ENCODE data around the gene CAB39. TPM values are rescaled to one million over a fixed set of nuclear protein-coding genes. Genes with fewer than 3 reads are reported as not detected.

Gene CAB39
- total and polyA plus RNA-seq, 2 experiments from 2014 or later, result 18.7 to 67.5 TPM

DNA sequence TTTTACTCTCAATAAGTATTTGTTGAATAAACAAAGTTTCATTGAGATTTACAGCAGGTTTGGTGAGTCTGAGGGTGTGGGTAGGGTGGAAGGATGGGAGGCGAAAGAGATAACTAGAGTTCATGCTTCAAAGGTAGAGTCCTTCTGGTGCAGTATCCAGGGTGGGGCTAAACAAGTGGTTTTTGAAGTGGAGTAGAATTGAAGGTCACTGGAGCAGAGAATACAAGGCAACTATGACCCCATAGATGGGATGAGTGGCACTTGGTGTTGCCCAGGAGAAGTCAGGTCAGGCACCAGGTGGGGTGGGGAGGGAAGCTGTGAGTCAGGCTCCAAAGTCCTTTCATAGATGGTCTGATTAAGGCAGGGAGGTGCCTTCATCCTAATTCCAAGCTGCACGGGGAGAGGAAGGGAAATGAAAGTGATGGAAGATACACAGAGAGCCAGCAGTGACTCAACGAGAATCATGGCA, 6.6 kb upstream of the CAB39 start (continued):
- no peak for TF ChIP-seq EZH2phosphoT487 (IDR thresholded peaks at IDR 0.05; ENCODE audit: unreplicated experiment)

DNA sequence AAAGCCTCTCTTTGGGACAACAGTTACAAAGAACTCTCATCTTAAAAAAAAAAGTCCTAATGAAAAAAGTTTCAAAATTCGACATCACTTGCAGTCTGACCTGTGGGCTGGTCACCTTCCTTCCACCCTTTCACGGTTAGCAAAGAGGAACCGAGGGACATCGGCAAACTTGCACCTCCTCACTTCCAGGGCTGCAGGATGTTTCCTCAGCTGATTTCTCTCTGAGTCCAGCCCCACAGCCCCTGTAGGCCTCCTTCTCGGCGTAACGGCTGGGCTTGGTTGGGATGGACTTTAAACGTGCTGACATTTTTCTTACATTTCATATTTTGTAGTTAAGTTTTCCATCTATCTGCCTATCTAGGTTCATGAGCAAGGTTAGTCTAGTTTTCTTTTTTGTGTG, 5.7 kb upstream of the CAB39 start:
- Mint-ChIP-seq H3K36me3 (ENCODE audit: low read depth) (no peaks in the 10 kb centered on the region), H3K27ac (no peak overlapping the region), H3K27me3 (ENCODE audit: insufficient read depth, low read depth, poor library complexity) (peaks cover 3% of the 10 kb centered on the region), H3K4me3 (no peak overlapping the region), H3K9me3 (no peaks in the 10 kb centered on the region), H3K4me1 (peaks cover 4% of the 10 kb centered on the region; the same call in 2 of the 3 replicates)
- no peak overlapping the region for H3K4me2 ChIP-seq
- no peaks in the 10 kb centered on the region for H3K27me3 ChIP-seq (ENCODE audit: insufficient read depth)
- H4K20me1 ChIP-seq (replicated peaks; ENCODE audit: insufficient read depth), result no peaks in the 10 kb centered on the region
- H3K79me2 ChIP-seq (replicated peaks; ENCODE audit: insufficient read depth), result no peaks in the 10 kb centered on the region
- DNase-seq (ENCODE audit: low spot score) (no peak), ATAC-seq (no peak)
- H3K4me1 ChIP-seq (ENCODE audit: insufficient read depth), result peaks cover 2% of the 10 kb centered on the region; the same call in 1 of the 2 replicates
- no peaks in the 10 kb centered on the region for H3K36me3 ChIP-seq (ENCODE audit: insufficient read depth)
- H3K27ac ChIP-seq (ENCODE audit: low read depth), result no peak overlapping the region
- H3F3A ChIP-seq (replicated peaks; ENCODE audit: low read depth), result no peaks in the 10 kb centered on the region
- TF ChIP-seq ZNF114 (CRISPR knock-in tag; IDR thresholded peaks at IDR 0.05), result no peak
- TF ChIP-seq ZNF331 (CRISPR knock-in tag; IDR thresholded peaks at IDR 0.05; ENCODE audit: low read depth), result no peak
- no peak for TF ChIP-seq EZH2 (IDR thresholded peaks at IDR 0.05; ENCODE audit: low read depth, unreplicated experiment)
- TF ChIP-seq, protein P1, sequence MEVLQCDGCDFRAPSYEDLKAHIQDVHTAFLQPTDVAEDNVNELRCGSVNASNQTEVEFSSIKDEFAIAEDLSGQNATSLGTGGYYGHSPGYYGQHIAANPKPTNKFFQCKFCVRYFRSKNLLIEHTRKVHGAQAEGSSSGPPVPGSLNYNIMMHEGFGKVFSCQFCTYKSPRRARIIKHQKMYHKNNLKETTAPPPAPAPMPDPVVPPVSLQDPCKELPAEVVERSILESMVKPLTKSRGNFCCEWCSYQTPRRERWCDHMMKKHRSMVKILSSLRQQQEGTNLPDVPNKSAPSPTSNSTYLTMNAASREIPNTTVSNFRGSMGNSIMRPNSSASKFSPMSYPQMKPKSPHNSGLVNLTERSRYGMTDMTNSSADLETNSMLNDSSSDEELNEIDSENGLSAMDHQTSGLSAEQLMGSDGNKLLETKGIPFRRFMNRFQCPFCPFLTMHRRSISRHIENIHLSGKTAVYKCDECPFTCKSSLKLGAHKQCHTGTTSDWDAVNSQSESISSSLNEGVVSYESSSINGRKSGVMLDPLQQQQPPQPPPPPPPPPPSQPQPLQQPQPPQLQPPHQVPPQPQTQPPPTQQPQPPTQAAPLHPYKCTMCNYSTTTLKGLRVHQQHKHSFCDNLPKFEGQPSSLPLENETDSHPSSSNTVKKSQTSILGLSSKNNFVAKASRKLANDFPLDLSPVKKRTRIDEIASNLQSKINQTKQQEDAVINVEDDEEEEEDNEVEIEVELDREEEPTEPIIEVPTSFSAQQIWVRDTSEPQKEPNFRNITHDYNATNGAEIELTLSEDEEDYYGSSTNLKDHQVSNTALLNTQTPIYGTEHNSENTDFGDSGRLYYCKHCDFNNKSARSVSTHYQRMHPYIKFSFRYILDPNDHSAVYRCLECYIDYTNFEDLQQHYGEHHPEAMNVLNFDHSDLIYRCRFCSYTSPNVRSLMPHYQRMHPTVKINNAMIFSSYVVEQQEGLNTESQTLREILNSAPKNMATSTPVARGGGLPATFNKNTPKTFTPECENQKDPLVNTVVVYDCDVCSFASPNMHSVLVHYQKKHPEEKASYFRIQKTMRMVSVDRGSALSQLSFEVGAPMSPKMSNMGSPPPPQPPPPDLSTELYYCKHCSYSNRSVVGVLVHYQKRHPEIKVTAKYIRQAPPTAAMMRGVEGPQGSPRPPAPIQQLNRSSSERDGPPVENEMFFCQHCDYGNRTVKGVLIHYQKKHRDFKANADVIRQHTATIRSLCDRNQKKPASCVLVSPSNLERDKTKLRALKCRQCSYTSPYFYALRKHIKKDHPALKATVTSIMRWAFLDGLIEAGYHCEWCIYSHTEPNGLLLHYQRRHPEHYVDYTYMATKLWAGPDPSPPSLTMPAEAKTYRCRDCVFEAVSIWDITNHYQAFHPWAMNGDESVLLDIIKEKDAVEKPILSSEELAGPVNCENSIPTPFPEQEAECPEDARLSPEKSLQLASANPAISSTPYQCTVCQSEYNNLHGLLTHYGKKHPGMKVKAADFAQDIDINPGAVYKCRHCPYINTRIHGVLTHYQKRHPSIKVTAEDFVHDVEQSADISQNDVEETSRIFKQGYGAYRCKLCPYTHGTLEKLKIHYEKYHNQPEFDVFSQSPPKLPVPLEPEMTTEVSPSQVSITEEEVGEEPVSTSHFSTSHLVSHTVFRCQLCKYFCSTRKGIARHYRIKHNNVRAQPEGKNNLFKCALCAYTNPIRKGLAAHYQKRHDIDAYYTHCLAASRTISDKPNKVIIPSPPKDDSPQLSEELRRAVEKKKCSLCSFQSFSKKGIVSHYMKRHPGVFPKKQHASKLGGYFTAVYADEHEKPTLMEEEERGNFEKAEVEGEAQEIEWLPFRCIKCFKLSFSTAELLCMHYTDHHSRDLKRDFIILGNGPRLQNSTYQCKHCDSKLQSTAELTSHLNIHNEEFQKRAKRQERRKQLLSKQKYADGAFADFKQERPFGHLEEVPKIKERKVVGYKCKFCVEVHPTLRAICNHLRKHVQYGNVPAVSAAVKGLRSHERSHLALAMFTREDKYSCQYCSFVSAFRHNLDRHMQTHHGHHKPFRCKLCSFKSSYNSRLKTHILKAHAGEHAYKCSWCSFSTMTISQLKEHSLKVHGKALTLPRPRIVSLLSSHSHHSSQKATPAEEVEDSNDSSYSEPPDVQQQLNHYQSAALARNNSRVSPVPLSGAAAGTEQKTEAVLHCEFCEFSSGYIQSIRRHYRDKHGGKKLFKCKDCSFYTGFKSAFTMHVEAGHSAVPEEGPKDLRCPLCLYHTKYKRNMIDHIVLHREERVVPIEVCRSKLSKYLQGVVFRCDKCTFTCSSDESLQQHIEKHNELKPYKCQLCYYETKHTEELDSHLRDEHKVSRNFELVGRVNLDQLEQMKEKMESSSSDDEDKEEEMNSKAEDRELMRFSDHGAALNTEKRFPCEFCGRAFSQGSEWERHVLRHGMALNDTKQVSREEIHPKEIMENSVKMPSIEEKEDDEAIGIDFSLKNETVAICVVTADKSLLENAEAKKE (CRISPR knock-in tag; IDR thresholded peaks at IDR 0.05), result no peak
- TF ChIP-seq, protein P2, sequence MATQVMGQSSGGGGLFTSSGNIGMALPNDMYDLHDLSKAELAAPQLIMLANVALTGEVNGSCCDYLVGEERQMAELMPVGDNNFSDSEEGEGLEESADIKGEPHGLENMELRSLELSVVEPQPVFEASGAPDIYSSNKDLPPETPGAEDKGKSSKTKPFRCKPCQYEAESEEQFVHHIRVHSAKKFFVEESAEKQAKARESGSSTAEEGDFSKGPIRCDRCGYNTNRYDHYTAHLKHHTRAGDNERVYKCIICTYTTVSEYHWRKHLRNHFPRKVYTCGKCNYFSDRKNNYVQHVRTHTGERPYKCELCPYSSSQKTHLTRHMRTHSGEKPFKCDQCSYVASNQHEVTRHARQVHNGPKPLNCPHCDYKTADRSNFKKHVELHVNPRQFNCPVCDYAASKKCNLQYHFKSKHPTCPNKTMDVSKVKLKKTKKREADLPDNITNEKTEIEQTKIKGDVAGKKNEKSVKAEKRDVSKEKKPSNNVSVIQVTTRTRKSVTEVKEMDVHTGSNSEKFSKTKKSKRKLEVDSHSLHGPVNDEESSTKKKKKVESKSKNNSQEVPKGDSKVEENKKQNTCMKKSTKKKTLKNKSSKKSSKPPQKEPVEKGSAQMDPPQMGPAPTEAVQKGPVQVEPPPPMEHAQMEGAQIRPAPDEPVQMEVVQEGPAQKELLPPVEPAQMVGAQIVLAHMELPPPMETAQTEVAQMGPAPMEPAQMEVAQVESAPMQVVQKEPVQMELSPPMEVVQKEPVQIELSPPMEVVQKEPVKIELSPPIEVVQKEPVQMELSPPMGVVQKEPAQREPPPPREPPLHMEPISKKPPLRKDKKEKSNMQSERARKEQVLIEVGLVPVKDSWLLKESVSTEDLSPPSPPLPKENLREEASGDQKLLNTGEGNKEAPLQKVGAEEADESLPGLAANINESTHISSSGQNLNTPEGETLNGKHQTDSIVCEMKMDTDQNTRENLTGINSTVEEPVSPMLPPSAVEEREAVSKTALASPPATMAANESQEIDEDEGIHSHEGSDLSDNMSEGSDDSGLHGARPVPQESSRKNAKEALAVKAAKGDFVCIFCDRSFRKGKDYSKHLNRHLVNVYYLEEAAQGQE (IDR thresholded peaks at IDR 0.05; ENCODE audit: unreplicated experiment), result no peak
- TF ChIP-seq, protein P3, sequence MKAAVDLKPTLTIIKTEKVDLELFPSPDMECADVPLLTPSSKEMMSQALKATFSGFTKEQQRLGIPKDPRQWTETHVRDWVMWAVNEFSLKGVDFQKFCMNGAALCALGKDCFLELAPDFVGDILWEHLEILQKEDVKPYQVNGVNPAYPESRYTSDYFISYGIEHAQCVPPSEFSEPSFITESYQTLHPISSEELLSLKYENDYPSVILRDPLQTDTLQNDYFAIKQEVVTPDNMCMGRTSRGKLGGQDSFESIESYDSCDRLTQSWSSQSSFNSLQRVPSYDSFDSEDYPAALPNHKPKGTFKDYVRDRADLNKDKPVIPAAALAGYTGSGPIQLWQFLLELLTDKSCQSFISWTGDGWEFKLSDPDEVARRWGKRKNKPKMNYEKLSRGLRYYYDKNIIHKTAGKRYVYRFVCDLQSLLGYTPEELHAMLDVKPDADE (IDR thresholded peaks at IDR 0.05), result no peak
- no peak for TF ChIP-seq CREB1 (CRISPR knock-in tag; IDR thresholded peaks at IDR 0.05; ENCODE audit: low read depth)
- no peak for TF ChIP-seq NANOG (IDR thresholded peaks at IDR 0.05; ENCODE audit: borderline replicate concordance)
- TF ChIP-seq POLR2AphosphoS5 (IDR thresholded peaks at IDR 0.05; ENCODE audit: low read depth), result no peak
- TF ChIP-seq, protein P4, sequence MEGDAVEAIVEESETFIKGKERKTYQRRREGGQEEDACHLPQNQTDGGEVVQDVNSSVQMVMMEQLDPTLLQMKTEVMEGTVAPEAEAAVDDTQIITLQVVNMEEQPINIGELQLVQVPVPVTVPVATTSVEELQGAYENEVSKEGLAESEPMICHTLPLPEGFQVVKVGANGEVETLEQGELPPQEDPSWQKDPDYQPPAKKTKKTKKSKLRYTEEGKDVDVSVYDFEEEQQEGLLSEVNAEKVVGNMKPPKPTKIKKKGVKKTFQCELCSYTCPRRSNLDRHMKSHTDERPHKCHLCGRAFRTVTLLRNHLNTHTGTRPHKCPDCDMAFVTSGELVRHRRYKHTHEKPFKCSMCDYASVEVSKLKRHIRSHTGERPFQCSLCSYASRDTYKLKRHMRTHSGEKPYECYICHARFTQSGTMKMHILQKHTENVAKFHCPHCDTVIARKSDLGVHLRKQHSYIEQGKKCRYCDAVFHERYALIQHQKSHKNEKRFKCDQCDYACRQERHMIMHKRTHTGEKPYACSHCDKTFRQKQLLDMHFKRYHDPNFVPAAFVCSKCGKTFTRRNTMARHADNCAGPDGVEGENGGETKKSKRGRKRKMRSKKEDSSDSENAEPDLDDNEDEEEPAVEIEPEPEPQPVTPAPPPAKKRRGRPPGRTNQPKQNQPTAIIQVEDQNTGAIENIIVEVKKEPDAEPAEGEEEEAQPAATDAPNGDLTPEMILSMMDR (conservative IDR thresholded peaks at IDR 0.05; ENCODE audit: low read depth in 2 of 2), result no peak
- no peak for TF ChIP-seq EZH2phosphoT487 (IDR thresholded peaks at IDR 0.05; ENCODE audit: unreplicated experiment)
- TF ChIP-seq STAT1 (IDR thresholded peaks at IDR 0.05; ENCODE audit: unreplicated experiment), result no peak
- no peak for TF ChIP-seq JUNB (IDR thresholded peaks at IDR 0.05; ENCODE audit: unreplicated experiment)
- H3K9me2 ChIP-seq (ENCODE audit: insufficient read depth), result no peaks in the 10 kb centered on the region
- H3K4me3 ChIP-seq, result no peak overlapping the region
- H2AFZ ChIP-seq, result no peak overlapping the region
